Fibroblast of skin of scalp (primary cell): ENCODE measurements around the gene UBR3.

ENCODE experiments used
- DNase-seq: peaks from one replicate; pipeline ENCODE4 v3.0.0-alpha.2; 2013

UBR3 gene

GRCh38 chr2:170054997-170055396, 227.7 kb downstream of the UBR3 start:
- DNase-seq: no peak

- no peak for DNase-seq
These were observed 229.6 kb downstream of the UBR3 start for GRCh38 chr2:170056900-170057299.

- no peak for DNase-seq
These were observed 236.4 kb downstream of the UBR3 start for GRCh38 chr2:170063456-170064235.

GRCh38 chr2:170070778-170071177, 243.5 kb downstream of the UBR3 start:
- peak; percentile 37 for DNase-seq

- peak; percentile 54 for DNase-seq
These were observed 246.0 kb downstream of the UBR3 start for GRCh38 chr2:170073288-170073687.

- DNase-seq: no peak
These were observed 248.9 kb downstream of the UBR3 start for GRCh38 chr2:170076189-170076588.

GRCh38 chr2:170077830-170078569, 250.7 kb downstream of the UBR3 start:
- no peak for DNase-seq

- DNase-seq: peak; percentile 22
These were observed 257.7 kb downstream of the UBR3 start for GRCh38 chr2:170084820-170085491.

- no peak for DNase-seq
These were observed 258.9 kb downstream of the UBR3 start for GRCh38 chr2:170086117-170086688.

GRCh38 chr2:170086751-170087412, 259.6 kb downstream of the UBR3 start:
- DNase-seq: no peak

- DNase-seq: no peak
These were observed 260.1 kb downstream of the UBR3 start for GRCh38 chr2:170087413-170087793.

- peak; percentile 4 for DNase-seq
These were observed 261.5 kb downstream of the UBR3 start for GRCh38 chr2:170088776-170089175.

- DNase-seq: no peak
These were observed 263.0 kb downstream of the UBR3 start for GRCh38 chr2:170090229-170090628.

- no peak for DNase-seq
These were observed 264.2 kb downstream of the UBR3 start for GRCh38 chr2:170091436-170091835.

GRCh38 chr2:170092436-170093060, 265.3 kb downstream of the UBR3 start:
- DNase-seq: peak; percentile 56

GRCh38 chr2:170095380-170095779, 268.1 kb downstream of the UBR3 start:
- no peak for DNase-seq

GRCh38 chr2:170098626-170099312, 271.5 kb downstream of the UBR3 start:
- DNase-seq: no peak

- no peak for DNase-seq
These were observed 274.5 kb downstream of the UBR3 start for GRCh38 chr2:170101789-170102188.

GRCh38 chr2:170106102-170106840, 279.0 kb downstream of the UBR3 start:
- no peak for DNase-seq

GRCh38 chr2:170113168-170113894, 286.1 kb downstream of the UBR3 start:
- no peak for DNase-seq
